NOMO-1 (cell line): ENCODE results near the gene PHYH.
A peak's percentile ranks its signal among the peaks of the same experiment; 100 is the strongest.
"Not testable (repeated sequence)": the region's sequence is repeated elsewhere in the genome, so short reads cannot be mapped to it uniquely, and the experiment has no call there.

Experiments used
- DNase-seq, 2 experiments: peaks; one replicate each; lab custom pipeline; 2025; ENCODE audit not compliant: unreplicated experiment in 2 of 2; lab: John Stamatoyannopoulos, UW

PHYH gene

GRCh38 chr10:13299437-13300287, at the start of gene PHYH:
TSS of gene PHYH (minus strand) at chr10:13300064. CDS start at chr10:13300042, 22 bp downstream.
- peak; percentile 70 to 87 for DNase-seq

DNA sequence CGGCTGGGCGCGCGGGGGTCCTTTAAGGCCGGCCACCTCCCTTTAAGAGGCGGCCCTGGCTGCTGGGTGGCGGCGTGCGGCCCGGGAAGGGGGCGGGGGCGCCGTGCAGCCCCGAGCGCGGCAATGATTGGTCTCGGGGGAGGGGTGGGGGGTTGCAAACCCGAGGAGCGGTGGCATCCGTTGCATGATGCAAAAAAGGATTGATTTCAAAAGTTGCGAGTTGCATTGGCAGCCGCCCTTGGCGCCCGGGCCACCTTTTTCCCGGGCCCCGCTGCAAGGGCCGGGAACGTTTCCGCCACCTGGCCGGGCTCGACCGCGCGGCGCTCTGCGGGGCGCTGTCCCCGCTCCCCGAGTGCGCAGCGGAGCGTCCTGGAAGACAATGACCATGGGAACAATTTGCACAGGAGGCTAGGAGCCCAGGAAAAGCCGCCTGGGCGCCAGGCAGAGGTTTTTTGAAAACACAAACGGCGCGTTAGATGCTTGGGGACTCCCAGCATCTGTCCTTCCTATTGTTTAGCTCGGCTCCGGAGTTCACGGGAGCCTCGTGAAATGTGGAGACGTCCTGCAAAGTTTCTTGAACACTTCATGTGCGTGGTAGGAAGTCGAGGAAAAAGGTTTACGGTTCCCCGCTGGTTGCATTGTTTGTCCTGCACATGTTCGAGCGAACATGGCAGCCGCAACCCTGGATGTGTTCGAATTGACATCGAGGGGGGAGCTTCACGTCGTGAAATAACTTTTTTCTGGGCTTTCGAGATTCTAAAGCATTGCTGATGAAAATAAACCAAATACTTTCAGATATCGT, 48.6 kb upstream of the PHYH start, which contains the start of gene SEPHS1:
SEPHS1 (minus strand) TSS at position 78 of the 802 bp plus-strand sequence. CDS start 3,343 bp downstream, outside the sequence.
- peak; percentile 70 to 82 for DNase-seq

DNA sequence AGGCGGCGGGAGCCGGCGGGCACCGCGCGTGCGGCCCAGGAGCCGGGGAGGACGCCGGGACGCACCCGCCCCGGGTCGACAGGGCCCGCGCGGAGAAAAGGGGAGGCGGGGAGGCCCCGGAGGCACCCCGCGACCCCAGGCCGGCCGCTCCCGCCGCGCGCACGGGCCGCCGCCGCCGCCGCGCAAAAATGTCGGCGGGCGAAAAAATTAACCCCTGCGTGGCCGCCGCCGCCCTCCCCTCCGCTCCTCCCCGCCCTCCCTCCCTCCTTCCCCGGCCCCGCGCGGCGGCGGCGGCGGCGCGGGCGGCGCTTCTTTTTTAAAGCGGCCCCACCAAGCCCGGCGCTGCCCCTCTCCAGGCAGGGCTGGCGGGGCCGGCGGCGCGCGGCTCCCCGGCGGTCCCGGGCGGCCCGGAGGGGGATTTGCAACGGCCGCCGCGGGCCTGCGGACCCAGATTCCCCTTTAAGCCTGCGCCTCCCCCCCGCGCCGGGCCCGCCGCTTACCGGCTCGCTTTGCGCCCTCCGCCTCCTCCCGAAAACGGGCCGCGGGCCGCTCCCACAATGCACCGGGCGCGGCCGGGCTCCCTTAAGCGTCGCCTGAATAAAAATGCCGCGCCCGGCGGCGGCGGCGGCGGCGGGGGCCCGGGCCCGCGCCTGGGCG, 47.8 kb upstream of the PHYH start:
- peak; percentile 70 to 78 for DNase-seq

GRCh38 chr10:13347043-13347499, 47.2 kb upstream of the PHYH start:
- DNase-seq, result no peak

GRCh38 chr10:13346283-13347042, 46.6 kb upstream of the PHYH start:
- no peak for DNase-seq

GRCh38 chr10:13340626-13341376, 40.9 kb upstream of the PHYH start:
- DNase-seq, result no peak

- DNase-seq, result no peak
Observed at GRCh38 chr10:13340068-13340467, 40.2 kb upstream of the PHYH start.

DNA sequence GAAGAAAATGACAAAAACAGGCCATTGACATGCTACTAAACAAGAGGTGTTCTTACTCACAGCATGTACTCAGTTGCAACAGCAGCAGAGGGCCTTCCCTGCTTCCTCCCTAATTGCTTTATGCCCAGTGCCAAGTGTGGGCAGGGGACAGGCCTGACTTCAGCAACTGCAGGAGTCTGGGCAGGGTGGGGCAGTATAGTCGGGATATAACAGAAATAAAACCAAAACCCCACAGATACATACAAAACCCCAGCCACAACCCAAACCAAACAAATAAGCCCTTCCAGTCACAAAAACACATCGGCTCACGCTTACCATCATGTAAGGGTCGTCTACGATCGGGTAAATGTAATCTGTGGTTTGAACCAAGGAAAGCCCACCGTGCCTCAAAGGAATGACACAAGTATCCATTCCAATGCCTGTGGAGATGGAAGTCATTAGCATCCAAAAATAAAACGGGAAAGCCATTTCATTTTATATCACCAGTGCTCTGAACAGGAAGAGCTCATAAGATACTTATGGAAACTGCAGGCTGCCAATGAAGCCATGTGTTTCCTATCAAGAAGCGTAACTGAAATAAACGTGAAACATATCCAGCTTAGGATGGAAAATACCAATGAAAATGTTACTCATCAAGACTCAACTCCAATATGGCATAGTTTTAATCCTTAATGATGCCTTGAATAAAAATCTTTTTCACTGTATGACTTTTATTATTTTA, 38.7 kb upstream of the PHYH start:
- DNase-seq, result no peak

- no peak for DNase-seq
Observed at GRCh38 chr10:13337827-13338196, 37.9 kb upstream of the PHYH start.

GRCh38 chr10:13337128-13337826, 37.4 kb upstream of the PHYH start:
- DNase-seq, result no peak

DNA sequence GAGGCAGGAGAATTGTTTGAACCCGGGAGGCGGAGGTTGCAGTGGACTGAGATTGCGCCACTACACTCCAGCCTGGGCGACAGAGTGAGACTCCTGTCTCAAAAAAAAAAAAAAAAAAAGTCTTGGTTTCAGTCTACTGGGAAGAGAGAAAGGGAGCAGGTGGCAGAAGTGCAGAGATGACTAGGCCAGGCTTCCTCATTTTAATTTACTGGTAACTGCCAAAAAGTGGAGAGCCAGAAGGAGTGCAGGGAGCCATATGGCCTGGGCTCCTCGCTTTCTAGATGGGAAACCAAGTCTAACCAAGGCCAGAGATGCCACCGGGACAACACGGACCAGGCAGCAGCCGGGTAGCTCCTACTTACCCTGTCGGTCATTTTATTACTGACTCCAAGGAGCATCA, 36.0 kb upstream of the PHYH start:
- DNase-seq, result no peak

GRCh38 chr10:13334556-13334955, 34.7 kb upstream of the PHYH start:
- no peak for DNase-seq

- DNase-seq, result no peak
Observed at GRCh38 chr10:13331646-13332045, 31.8 kb upstream of the PHYH start.

DNA sequence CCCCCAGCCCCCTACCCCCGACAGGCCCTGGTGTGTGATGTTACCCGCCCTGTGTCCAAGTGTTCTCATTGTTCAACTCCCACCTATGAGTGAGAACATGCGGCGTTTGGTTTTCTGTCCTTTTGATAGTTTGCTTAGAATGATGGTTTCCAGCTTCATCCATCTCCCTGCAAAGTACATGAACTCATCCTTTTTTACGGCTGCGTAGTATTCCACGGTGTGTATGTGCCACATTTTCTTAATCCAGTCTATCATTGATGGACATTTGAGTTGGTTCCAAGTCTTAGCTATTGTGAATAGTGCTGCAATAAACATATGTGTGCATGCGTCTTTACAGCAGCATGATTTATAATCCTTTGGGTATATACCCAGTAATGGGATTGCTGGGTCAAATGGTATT, 31.1 kb upstream of the PHYH start:
- DNase-seq, result not testable (repeated sequence)

DNA sequence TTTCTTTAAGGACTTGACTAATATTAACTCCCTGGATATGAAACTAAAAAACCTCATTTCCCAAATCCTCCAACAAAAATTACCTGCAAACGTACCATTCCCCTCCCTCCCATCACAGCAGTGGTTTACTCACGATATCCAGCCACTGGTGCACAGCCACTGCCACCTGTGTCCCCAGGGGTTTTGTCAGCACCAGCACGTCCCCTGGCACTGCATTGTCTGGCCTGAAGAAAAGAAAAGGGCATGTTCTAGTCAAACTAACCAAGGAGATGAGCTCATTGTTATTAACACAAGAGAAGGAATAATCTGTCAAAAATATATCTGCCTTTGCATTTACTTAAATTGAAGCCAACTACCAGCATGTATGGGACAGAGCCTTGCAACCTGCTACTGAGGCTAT, 29.7 kb upstream of the PHYH start:
- no peak for DNase-seq

DNA sequence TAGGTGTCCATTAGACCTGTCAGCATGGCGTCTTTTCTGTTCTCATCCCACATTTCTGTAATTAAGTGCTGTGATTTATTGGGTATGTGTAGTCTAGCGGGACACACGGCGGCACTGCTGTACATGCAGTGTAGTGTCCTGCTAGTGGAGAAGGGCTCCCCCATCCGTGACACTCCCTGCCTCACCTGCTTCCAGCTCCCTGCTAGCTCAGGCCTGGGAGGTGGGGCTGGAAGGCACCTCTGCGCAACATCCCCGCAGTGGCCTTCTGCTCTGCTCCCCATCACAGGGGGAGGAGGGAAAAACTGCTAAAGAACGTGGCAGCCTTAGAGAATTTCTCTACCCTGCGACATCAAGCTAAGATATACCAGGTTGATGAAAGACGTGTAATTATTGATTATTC, 28.7 kb upstream of the PHYH start:
- DNase-seq, result no peak

GRCh38 chr10:13328126-13328525, 28.3 kb upstream of the PHYH start:
- no peak for DNase-seq

- no peak for DNase-seq
Observed at GRCh38 chr10:13327534-13327933, 27.7 kb upstream of the PHYH start.
